GM12878 (cell line): ENCODE measurements around the gene PTPRN2. TPM values are rescaled to one million over a fixed set of nuclear protein-coding genes. Genes with fewer than 3 reads are reported as not detected.

Experiments
- ATAC-seq: fragments of 200-7000 bp; cut with Tn5 transposase; 3 replicates; pipeline ENCODE4 v1.9.1; 2020; ENCODE audit warnings: mild to moderate bottlenecking, moderate library complexity
- BruUV-seq: library from RNA; stranded (reverse); fragments of 400-500 nt; replicated peaks from 2 replicates; lab custom pipeline; 2021; lab: Mats Ljungman, UMichigan
- CTCF ChIA-PET: fragments of 300-600 bp; sonication (Branson Sonifier 250); formaldehyde crosslinking; extraction: SDS; loops from one replicate; lab custom pipeline; 2021; ENCODE audit warnings: inconsistent platforms; lab: Yijun Ruan, JAX
- POLR2A ChIA-PET: fragments of 350-600 bp; formaldehyde crosslinking; extraction: SDS; loops from one replicate; lab custom pipeline; 2021; ENCODE audit warnings: inconsistent platforms; lab: Charles Lee
- RAD21 ChIA-PET: fragments of 300-600 bp; sonication (Branson Sonifier 250); formaldehyde crosslinking; loops from one replicate; lab custom pipeline; 2023; ENCODE audit warnings: antibody characterized with exemption; ENCODE audit not compliant: unreplicated experiment; lab: Charles Lee
- SMC1A ChIA-PET: fragments of 300-600 bp; sonication (Branson Sonifier 250); formaldehyde crosslinking; loops from one replicate; lab custom pipeline; 2023; ENCODE audit not compliant: unreplicated experiment, uncharacterized antibody; lab: Charles Lee
- DNase-seq: peaks from one replicate; pipeline ENCODE4 v3.0.0-alpha.2; 2011; ENCODE audit warnings: low read depth, low spot score
- FAIRE-seq: peaks from 3 replicates; lab custom pipeline; 2011; peaks lifted over from hg19 to GRCh38; lab: Jason Lieb, UNC
- H2AFZ ChIP-seq: 2 replicates; pipeline ENCODE4 v1.6.0; 2011; ENCODE audit warnings: low read depth, low read length, control low read depth; ENCODE audit not compliant: control insufficient read depth
- H3K27ac ChIP-seq: 2 replicates; pipeline ENCODE4 v1.5.1; 2011; ENCODE audit warnings: control low read depth; ENCODE audit not compliant: control insufficient read depth, insufficient read depth
- H3K27me3 ChIP-seq, 2 experiments: replicated peaks in 1 of 2; 2 replicates each; pipeline versions ENCODE4 v1.6.0 to v1.6.1; 2011; ENCODE audit warnings: low read length in 1 of 2; ENCODE audit not compliant: control insufficient read depth in 2 of 2, insufficient read depth in 2 of 2
- H3K36me3 ChIP-seq, 2 experiments: 2 replicates each; pipeline ENCODE4 v1.5.1; 2011; ENCODE audit warnings: low read length in 1 of 2; ENCODE audit not compliant: control insufficient read depth in 2 of 2, insufficient read depth in 2 of 2
- H3K4me1 ChIP-seq: 2 replicates; pipeline ENCODE4 v1.6.1; 2011; ENCODE audit warnings: mild to moderate bottlenecking, low read length, moderate library complexity, mixed read lengths; ENCODE audit not compliant: control insufficient read depth, insufficient read depth
- H3K4me2 ChIP-seq: 2 replicates; pipeline ENCODE4 v1.6.0; 2011; ENCODE audit warnings: control low read depth; ENCODE audit not compliant: control insufficient read depth, insufficient read depth
- H3K4me3 ChIP-seq: fragments of 200-600 bp; sonication (generic); 2 replicates; pipeline ENCODE4 v1.5.1; 2016
- H3K79me2 ChIP-seq: 2 replicates; pipeline ENCODE4 v1.6.0; 2011; ENCODE audit warnings: low read length; ENCODE audit not compliant: control insufficient read depth, insufficient read depth
- H3K9ac ChIP-seq: 2 replicates; pipeline ENCODE4 v1.8.0; 2011; ENCODE audit warnings: low read length, control low read depth, mixed read lengths; ENCODE audit not compliant: control insufficient read depth, insufficient read depth
- H3K9me3 ChIP-seq: replicated peaks from 3 replicates; pipeline ENCODE4 v1.5.1; 2011; ENCODE audit warnings: mild to moderate bottlenecking, low read length; ENCODE audit not compliant: control insufficient read depth, insufficient read depth
- H4K20me1 ChIP-seq: 2 replicates; pipeline ENCODE4 v1.6.0; 2011; ENCODE audit not compliant: control insufficient read depth, insufficient read depth
- CHD2 ChIP-seq: IDR thresholded peaks from 2 replicates; pipeline ENCODE4 v1.6.1; 2011; ENCODE audit warnings: low read depth, low read length, improper control_type of control experiment, borderline replicate concordance
- CREB1 ChIP-seq: IDR thresholded peaks from 2 replicates; pipeline ENCODE4 v1.6.1; 2012; ENCODE audit warnings: low read depth, mild to moderate bottlenecking, inconsistent platforms
- FOXM1 ChIP-seq: IDR thresholded peaks from 2 replicates; pipeline ENCODE4 v1.6.1; 2012; ENCODE audit warnings: low read depth, mild to moderate bottlenecking, inconsistent platforms, low read length, moderate library complexity
- HCFC1 ChIP-seq: fragments of 150-350 bp; IDR thresholded peaks from 2 replicates; pipeline ENCODE4 v1.6.1; 2014; ENCODE audit warnings: low read length
- HDAC2 ChIP-seq: fragments of 200-600 bp; sonication (generic); IDR thresholded peaks from 2 replicates; pipeline ENCODE4 v1.6.1; 2017
- KDM1A ChIP-seq: fragments of 200-600 bp; sonication (generic); IDR thresholded peaks from 2 replicates; pipeline ENCODE4 v1.6.1; 2016; ENCODE audit warnings: borderline replicate concordance
- NBN ChIP-seq: fragments of 450-650 bp; IDR thresholded peaks from 2 replicates; pipeline ENCODE4 v1.6.1; 2016
- NFYB ChIP-seq: IDR thresholded peaks from 2 replicates; pipeline ENCODE4 v1.6.1; 2011; ENCODE audit warnings: low read depth, mild to moderate bottlenecking, low read length, improper control_type of control experiment, moderate library complexity; ENCODE audit not compliant: insufficient read depth
- POLR2A ChIP-seq: IDR thresholded peaks from 2 replicates; pipeline ENCODE4 v1.6.1; 2011; ENCODE audit warnings: low read depth, mild to moderate bottlenecking, low read length
- SMAD5 ChIP-seq: IDR thresholded peaks from 2 replicates; pipeline ENCODE4 v1.6.1; 2016; ENCODE audit warnings: antibody characterized with exemption, low read depth
- SPI1 ChIP-seq: IDR thresholded peaks from 2 replicates; pipeline ENCODE4 v1.6.1; 2011; ENCODE audit warnings: low read depth, mild to moderate bottlenecking, low read length, moderate library complexity, borderline replicate concordance; ENCODE audit not compliant: insufficient read depth
- SREBF1 ChIP-seq: IDR thresholded peaks from 2 replicates; pipeline ENCODE4 v1.6.1; 2012; ENCODE audit warnings: mild to moderate bottlenecking, low read length
- SREBF2 ChIP-seq: IDR thresholded peaks from 2 replicates; pipeline ENCODE4 v1.6.1; 2012; ENCODE audit warnings: mild to moderate bottlenecking, low read length
- TARDBP ChIP-seq: IDR thresholded peaks from 2 replicates; pipeline ENCODE4 v1.6.1; 2016; ENCODE audit warnings: borderline replicate concordance
- ZBED1 ChIP-seq: IDR thresholded peaks from 2 replicates; pipeline ENCODE4 v1.6.1; 2016; ENCODE audit warnings: borderline replicate concordance
- ZBTB33 ChIP-seq: fragments of 450-650 bp; IDR thresholded peaks from 2 replicates; pipeline ENCODE4 v1.6.1; 2017; ENCODE audit warnings: mild to moderate bottlenecking
- WGBS: methylation state at CpG from one replicate; pipeline ENCODE4 v1.1.6; 2016; ENCODE audit warnings: low lambda C conversion rate; ENCODE audit not compliant: insufficient replicate concordance, insufficient coverage; ENCODE audit errors: missing lambda C conversion rate; 5-methylcytosine and 5-hydroxymethylcytosine counted together
- in situ Hi-C: fragments of 300-500 bp; cut with MboI; formaldehyde crosslinking; loops from 9 replicates; pipeline ENCODE4 v1.14.3; 2018; ENCODE audit warnings: mixed read lengths
- intact Hi-C: fragments of 100-400 bp; cut with micrococcal nuclease; formaldehyde crosslinking; loops from one replicate; pipeline ENCODE4 v1.14.2; 2022; ENCODE audit not compliant: unreplicated experiment
- polyA plus RNA-seq, 11 experiments: library from polyadenylated mRNA; depleted of rRNA in 4 of 11; unstranded in 6 of 11; stranded (reverse) in 5 of 11; fragments of >200 nt; fragmentation: Nextera tagmentation in 4 of 11; fragmentation: Illumina TruSeq in 1 of 11; extraction: Ambion mirVana in 4 of 11; extraction: Trizol in 1 of 11; gene quantifications; 1 replicate in 1 of 11; 2 replicates in 10 of 11; pipeline versions ENCODE4 v1.2.1 to v1.2.3, GENCODE V29; 2011 to 2016; ENCODE audit warnings: inconsistent platforms in 2 of 11, missing spikeins in 2 of 11, low read depth in 1 of 11
- total RNA-seq, 4 experiments: library from RNA; depleted of rRNA in 3 of 4; stranded (reverse); fragments of >200 nt in 3 of 4; fragmentation: Illumina TruSeq in 1 of 4; extraction: Trizol in 1 of 4; gene quantifications; 2 replicates each; pipeline versions ENCODE4 v1.2.1 to v1.2.3, GENCODE V29; 2013 to 2021
- TF ChIP-seq, protein P1 (sequence below), 3 experiments: IDR thresholded peaks in 2 of 3; conservative IDR thresholded peaks in 1 of 3; 2 replicates each; pipeline ENCODE4 v1.5.1; 2011; ENCODE audit warnings: low read depth in 3 of 3, low read length in 3 of 3, mild to moderate bottlenecking in 3 of 3, control low read depth in 2 of 3, moderate library complexity in 2 of 3, inconsistent platforms in 1 of 3, mixed read lengths in 1 of 3; ENCODE audit not compliant: control insufficient read depth in 2 of 3, insufficient read depth in 1 of 3; ENCODE audit errors: extremely low read depth in 1 of 3
- TF ChIP-seq, protein P2 (sequence below): fragments of 150-350 bp; IDR thresholded peaks from 2 replicates; pipeline ENCODE4 v1.6.1; 2014; ENCODE audit warnings: mild to moderate bottlenecking, low read depth, low read length
- TF ChIP-seq, protein P3 (sequence below): fragments of 450-650 bp; IDR thresholded peaks from 2 replicates; pipeline ENCODE4 v1.6.1; 2018; ENCODE audit warnings: borderline replicate concordance, mild to moderate bottlenecking; ENCODE audit not compliant: partially characterized antibody

PTPRN2 gene
- total and polyA plus RNA-seq, 10 of the 15 experiments (the other 5 are each of a cell fraction or from before 2014, with no cell fraction given): 5.4 TPM; not detected in 9

- no peak for TF ChIP-seq SREBF1
- TF ChIP-seq, protein P1, sequence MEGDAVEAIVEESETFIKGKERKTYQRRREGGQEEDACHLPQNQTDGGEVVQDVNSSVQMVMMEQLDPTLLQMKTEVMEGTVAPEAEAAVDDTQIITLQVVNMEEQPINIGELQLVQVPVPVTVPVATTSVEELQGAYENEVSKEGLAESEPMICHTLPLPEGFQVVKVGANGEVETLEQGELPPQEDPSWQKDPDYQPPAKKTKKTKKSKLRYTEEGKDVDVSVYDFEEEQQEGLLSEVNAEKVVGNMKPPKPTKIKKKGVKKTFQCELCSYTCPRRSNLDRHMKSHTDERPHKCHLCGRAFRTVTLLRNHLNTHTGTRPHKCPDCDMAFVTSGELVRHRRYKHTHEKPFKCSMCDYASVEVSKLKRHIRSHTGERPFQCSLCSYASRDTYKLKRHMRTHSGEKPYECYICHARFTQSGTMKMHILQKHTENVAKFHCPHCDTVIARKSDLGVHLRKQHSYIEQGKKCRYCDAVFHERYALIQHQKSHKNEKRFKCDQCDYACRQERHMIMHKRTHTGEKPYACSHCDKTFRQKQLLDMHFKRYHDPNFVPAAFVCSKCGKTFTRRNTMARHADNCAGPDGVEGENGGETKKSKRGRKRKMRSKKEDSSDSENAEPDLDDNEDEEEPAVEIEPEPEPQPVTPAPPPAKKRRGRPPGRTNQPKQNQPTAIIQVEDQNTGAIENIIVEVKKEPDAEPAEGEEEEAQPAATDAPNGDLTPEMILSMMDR (IDR thresholded peaks at IDR 0.05 in 2 of 3, conservative IDR thresholded peaks at IDR 0.05 in 1 of 3; ENCODE audit: control insufficient read depth in 2 of 3, extremely low read depth in 1 of 3, insufficient read depth in 1 of 3, low read depth in 3 of 3, low read length in 3 of 3): no peak
- no peak for TF ChIP-seq HDAC2
- no peak for TF ChIP-seq CHD2
- no peak for TF ChIP-seq KDM1A
- TF ChIP-seq NFYB: no peak
- no peak for TF ChIP-seq TARDBP
- no peak for TF ChIP-seq ZBED1
- TF ChIP-seq, protein P2, sequence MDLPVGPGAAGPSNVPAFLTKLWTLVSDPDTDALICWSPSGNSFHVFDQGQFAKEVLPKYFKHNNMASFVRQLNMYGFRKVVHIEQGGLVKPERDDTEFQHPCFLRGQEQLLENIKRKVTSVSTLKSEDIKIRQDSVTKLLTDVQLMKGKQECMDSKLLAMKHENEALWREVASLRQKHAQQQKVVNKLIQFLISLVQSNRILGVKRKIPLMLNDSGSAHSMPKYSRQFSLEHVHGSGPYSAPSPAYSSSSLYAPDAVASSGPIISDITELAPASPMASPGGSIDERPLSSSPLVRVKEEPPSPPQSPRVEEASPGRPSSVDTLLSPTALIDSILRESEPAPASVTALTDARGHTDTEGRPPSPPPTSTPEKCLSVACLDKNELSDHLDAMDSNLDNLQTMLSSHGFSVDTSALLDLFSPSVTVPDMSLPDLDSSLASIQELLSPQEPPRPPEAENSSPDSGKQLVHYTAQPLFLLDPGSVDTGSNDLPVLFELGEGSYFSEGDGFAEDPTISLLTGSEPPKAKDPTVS: no peak
- TF ChIP-seq SPI1: no peak
- TF ChIP-seq HCFC1: no peak
- TF ChIP-seq, protein P3, sequence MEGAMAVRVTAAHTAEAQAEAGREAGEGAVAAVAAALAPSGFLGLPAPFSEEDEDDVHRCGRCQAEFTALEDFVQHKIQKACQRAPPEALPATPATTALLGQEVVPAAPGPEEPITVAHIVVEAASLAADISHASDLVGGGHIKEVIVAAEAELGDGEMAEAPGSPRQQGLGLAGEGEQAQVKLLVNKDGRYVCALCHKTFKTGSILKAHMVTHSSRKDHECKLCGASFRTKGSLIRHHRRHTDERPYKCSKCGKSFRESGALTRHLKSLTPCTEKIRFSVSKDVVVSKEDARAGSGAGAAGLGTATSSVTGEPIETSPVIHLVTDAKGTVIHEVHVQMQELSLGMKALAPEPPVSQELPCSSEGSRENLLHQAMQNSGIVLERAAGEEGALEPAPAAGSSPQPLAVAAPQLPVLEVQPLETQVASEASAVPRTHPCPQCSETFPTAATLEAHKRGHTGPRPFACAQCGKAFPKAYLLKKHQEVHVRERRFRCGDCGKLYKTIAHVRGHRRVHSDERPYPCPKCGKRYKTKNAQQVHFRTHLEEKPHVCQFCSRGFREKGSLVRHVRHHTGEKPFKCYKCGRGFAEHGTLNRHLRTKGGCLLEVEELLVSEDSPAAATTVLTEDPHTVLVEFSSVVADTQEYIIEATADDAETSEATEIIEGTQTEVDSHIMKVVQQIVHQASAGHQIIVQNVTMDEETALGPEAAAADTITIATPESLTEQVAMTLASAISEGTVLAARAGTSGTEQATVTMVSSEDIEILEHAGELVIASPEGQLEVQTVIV: no peak
- TF ChIP-seq SMAD5: no peak
- no peak for TF ChIP-seq POLR2A
- TF ChIP-seq ZBTB33: no peak
- no peak for TF ChIP-seq FOXM1
- TF ChIP-seq CREB1: no peak
- TF ChIP-seq SREBF2: no peak
- TF ChIP-seq NBN: no peak
- in situ Hi-C loops (no loop called here), intact Hi-C loops (no loop called here)
- SMC1A ChIA-PET: no interaction called here
- FAIRE-seq (no peak), DNase-seq (no peak), ATAC-seq (no peak)
- RAD21 ChIA-PET: no interaction called here
- H3K27ac ChIP-seq: no peak overlapping the region
- H3K27me3 ChIP-seq: no peaks in the 10 kb centered on the region
- WGBS: 36% methylated on average over 8 of the region's 8 CpGs
- BruUV-seq: no TSS peak
- POLR2A ChIA-PET: no interaction called here
- H3K4me1 ChIP-seq: no peaks in the 10 kb centered on the region
- no peaks in the 10 kb centered on the region for H3K36me3 ChIP-seq
- no peaks in the 10 kb centered on the region; the same call in 2 of the 3 replicates for H3K9me3 ChIP-seq
- CTCF ChIA-PET: no interaction called here
- no peak overlapping the region for H2AFZ ChIP-seq
- H3K9ac ChIP-seq: no peak overlapping the region
- no peaks in the 10 kb centered on the region for H3K79me2 ChIP-seq
- no peak overlapping the region for H3K4me3 ChIP-seq
- H3K4me2 ChIP-seq: no peak overlapping the region
- H4K20me1 ChIP-seq: no peaks in the 10 kb centered on the region
Observed at GRCh38 chr7:157715938-157716280, 871.7 kb downstream of the PTPRN2 start.
